IMR-90 (cell line): ENCODE measurements around the gene KRTAP5-3.
"Not testable (repeated sequence)": the region's sequence is repeated elsewhere in the genome, so short reads cannot be mapped to it uniquely, and the experiment has no call there.

Experiments used
- CEBPB ChIP-seq: IDR thresholded peaks from 2 replicates; pipeline ENCODE4 v1.6.1; 2012; ENCODE audit warnings: low read depth, low read length, improper control_type of control experiment
- FOS ChIP-seq: fragments of 150-350 bp; IDR thresholded peaks from 2 replicates; pipeline ENCODE4 v1.6.1; 2016; ENCODE audit warnings: low read depth, low read length
- MAZ ChIP-seq: IDR thresholded peaks from 2 replicates; pipeline ENCODE4 v1.6.1; 2012; ENCODE audit warnings: low read depth, mild to moderate bottlenecking, low read length, improper control_type of control experiment, moderate library complexity, borderline replicate concordance
- MXI1 ChIP-seq: IDR thresholded peaks from 2 replicates; pipeline ENCODE4 v1.6.1; 2012; ENCODE audit warnings: low read depth, mild to moderate bottlenecking, low read length, moderate library complexity, borderline replicate concordance
- NFE2L2 ChIP-seq: fragments of 150-350 bp; IDR thresholded peaks from 2 replicates; pipeline ENCODE4 v1.6.1; 2016; ENCODE audit warnings: low read depth, mild to moderate bottlenecking, low read length
- POLR2A ChIP-seq: IDR thresholded peaks from 2 replicates; pipeline ENCODE4 v1.6.1; 2012; ENCODE audit warnings: mild to moderate bottlenecking, low read depth, low read length
- RAD21 ChIP-seq: IDR thresholded peaks from 2 replicates; pipeline ENCODE4 v1.6.1; 2012; ENCODE audit warnings: low read length, improper control_type of control experiment
- SMC3 ChIP-seq: fragments of 150-350 bp; IDR thresholded peaks from 2 replicates; pipeline ENCODE4 v1.6.1; 2016; ENCODE audit warnings: low read depth, mild to moderate bottlenecking, antibody characterized with exemption, low read length, moderate library complexity
- TF ChIP-seq, protein P1 (sequence below): conservative IDR thresholded peaks from 2 replicates; pipeline ENCODE4 v1.5.1; 2012; ENCODE audit warnings: mild to moderate bottlenecking, low read depth, low read length, improper control_type of control experiment
- TF ChIP-seq, protein P2 (sequence below): fragments of 150-350 bp; IDR thresholded peaks from 2 replicates; pipeline ENCODE4 v1.6.1; 2016; ENCODE audit warnings: low read depth, mild to moderate bottlenecking, low read length, moderate library complexity, borderline replicate concordance

DNA sequence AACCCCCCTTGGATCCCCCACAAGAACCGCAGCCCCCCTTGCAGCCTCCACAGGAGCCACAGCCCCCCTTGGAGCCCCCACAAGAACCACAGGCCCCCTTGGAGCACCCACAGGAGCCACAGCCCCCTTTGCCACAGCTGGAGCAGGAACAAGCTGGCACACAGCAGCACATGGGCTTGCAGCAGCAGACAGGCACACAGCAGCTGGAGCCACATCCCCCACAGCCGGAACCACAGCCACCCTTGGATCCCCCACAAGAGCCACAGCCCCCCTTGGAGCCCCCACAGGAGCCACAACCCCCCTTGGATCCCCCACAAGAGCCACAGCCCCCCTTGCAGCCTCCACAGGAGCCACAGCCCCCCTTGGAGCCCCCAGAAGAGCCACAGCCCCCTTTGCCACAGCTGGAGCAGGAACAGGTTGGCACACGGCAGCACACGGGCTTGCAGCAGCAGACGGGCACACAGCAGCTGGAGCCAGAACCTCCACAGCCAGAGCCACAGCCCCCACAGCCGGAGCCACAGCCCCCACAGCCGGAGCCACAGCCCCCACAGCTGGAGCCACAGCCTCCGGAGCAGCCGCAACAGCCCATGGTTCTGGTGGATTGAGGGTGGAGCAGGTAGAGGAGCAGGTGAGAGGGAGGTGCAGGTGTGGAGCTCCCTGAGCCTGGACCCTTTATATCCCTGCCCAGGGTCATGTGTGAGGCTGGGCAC is 23.4 kb downstream of the KRTAP5-3 start, which contains the start of gene KRTAP5-1:
- TF ChIP-seq, protein P1, sequence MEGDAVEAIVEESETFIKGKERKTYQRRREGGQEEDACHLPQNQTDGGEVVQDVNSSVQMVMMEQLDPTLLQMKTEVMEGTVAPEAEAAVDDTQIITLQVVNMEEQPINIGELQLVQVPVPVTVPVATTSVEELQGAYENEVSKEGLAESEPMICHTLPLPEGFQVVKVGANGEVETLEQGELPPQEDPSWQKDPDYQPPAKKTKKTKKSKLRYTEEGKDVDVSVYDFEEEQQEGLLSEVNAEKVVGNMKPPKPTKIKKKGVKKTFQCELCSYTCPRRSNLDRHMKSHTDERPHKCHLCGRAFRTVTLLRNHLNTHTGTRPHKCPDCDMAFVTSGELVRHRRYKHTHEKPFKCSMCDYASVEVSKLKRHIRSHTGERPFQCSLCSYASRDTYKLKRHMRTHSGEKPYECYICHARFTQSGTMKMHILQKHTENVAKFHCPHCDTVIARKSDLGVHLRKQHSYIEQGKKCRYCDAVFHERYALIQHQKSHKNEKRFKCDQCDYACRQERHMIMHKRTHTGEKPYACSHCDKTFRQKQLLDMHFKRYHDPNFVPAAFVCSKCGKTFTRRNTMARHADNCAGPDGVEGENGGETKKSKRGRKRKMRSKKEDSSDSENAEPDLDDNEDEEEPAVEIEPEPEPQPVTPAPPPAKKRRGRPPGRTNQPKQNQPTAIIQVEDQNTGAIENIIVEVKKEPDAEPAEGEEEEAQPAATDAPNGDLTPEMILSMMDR = not testable (repeated sequence)
- TF ChIP-seq NFE2L2, SMC3, RAD21, POLR2A, MAZ, FOS, CEBPB, MXI1: not testable (repeated sequence)
- TF ChIP-seq, protein P2, sequence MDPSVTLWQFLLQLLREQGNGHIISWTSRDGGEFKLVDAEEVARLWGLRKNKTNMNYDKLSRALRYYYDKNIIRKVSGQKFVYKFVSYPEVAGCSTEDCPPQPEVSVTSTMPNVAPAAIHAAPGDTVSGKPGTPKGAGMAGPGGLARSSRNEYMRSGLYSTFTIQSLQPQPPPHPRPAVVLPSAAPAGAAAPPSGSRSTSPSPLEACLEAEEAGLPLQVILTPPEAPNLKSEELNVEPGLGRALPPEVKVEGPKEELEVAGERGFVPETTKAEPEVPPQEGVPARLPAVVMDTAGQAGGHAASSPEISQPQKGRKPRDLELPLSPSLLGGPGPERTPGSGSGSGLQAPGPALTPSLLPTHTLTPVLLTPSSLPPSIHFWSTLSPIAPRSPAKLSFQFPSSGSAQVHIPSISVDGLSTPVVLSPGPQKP = not testable (repeated sequence)
